Loucy (cell line): ENCODE results near the gene NUDT1.

ENCODE experiments used
- H2AFZ ChIP-seq: fragments of 200-600 bp; sonication (generic); 2 replicates; pipeline ENCODE4 v1.6.0; 2016; ENCODE audit warnings: antibody characterized with exemption, mild to moderate bottlenecking, low read length, moderate library complexity
- H3F3A ChIP-seq: fragments of 200-600 bp; 2 replicates; pipeline ENCODE4 v1.6.0; 2016; ENCODE audit warnings: antibody characterized with exemption, low read depth, mild to moderate bottlenecking
- H3K27me3 ChIP-seq: fragments of 200-600 bp; sonication (generic); 2 replicates; pipeline ENCODE4 v1.6.1; 2014; ENCODE audit warnings: low read length, mild to moderate bottlenecking; ENCODE audit not compliant: insufficient read depth, poor library complexity, severe bottlenecking
- H3K36me3 ChIP-seq: fragments of 200-600 bp; sonication (generic); 2 replicates; pipeline ENCODE4 v1.6.1; 2016; ENCODE audit warnings: low read length; ENCODE audit not compliant: insufficient read depth
- H3K4me1 ChIP-seq: fragments of 200-600 bp; sonication (generic); 2 replicates; pipeline ENCODE4 v1.5.1; 2014; ENCODE audit warnings: low read length, mild to moderate bottlenecking; ENCODE audit not compliant: insufficient read depth, poor library complexity, severe bottlenecking
- H3K4me2 ChIP-seq: fragments of 200-600 bp; sonication (generic); 2 replicates; pipeline ENCODE4 v1.6.0; 2014; ENCODE audit warnings: antibody characterized with exemption, low read length, low read depth, mild to moderate bottlenecking; ENCODE audit not compliant: poor library complexity, severe bottlenecking
- H3K4me3 ChIP-seq: fragments of 200-600 bp; sonication (generic); 2 replicates; pipeline ENCODE4 v1.5.1; 2014; ENCODE audit warnings: low read length, mild to moderate bottlenecking, mixed read lengths; ENCODE audit not compliant: poor library complexity, severe bottlenecking
- H3K79me2 ChIP-seq: fragments of 200-600 bp; sonication (generic); 2 replicates; pipeline ENCODE4 v1.6.1; 2014; ENCODE audit warnings: low read length; ENCODE audit not compliant: insufficient read depth
- H3K9ac ChIP-seq: fragments of 200-600 bp; sonication (generic); 2 replicates; pipeline ENCODE4 v1.6.0; 2014; ENCODE audit warnings: mild to moderate bottlenecking, low read depth, low read length, moderate library complexity; ENCODE audit not compliant: poor library complexity, severe bottlenecking
- H3K9me2 ChIP-seq: fragments of 200-600 bp; sonication (generic); replicated peaks from 2 replicates; pipeline ENCODE4 v1.6.1; 2016; ENCODE audit warnings: low read depth, low read length, mixed read lengths
- H3K9me3 ChIP-seq: fragments of 200-600 bp; sonication (generic); 2 replicates; pipeline ENCODE4 v1.6.1; 2014; ENCODE audit warnings: mild to moderate bottlenecking, antibody characterized with exemption, low read length, low read depth; ENCODE audit not compliant: insufficient read depth
- H4K20me1 ChIP-seq: fragments of 200-600 bp; sonication (generic); 2 replicates; pipeline ENCODE4 v1.6.0; 2014; ENCODE audit warnings: antibody characterized with exemption, low read length, mild to moderate bottlenecking; ENCODE audit not compliant: insufficient read depth, poor library complexity, severe bottlenecking
- EZH2phosphoT487 ChIP-seq: fragments of 200-600 bp; IDR thresholded peaks from 2 replicates; pipeline ENCODE4 v1.6.1; 2018; ENCODE audit warnings: antibody characterized with exemption, mild to moderate bottlenecking, moderate library complexity, borderline replicate concordance
- TF ChIP-seq, protein P1 (sequence below): fragments of 200-600 bp; sonication (generic); conservative IDR thresholded peaks from 2 replicates; pipeline ENCODE4 v1.5.1; 2014; ENCODE audit warnings: mild to moderate bottlenecking, antibody characterized with exemption, low read length

NUDT1 gene

DNA sequence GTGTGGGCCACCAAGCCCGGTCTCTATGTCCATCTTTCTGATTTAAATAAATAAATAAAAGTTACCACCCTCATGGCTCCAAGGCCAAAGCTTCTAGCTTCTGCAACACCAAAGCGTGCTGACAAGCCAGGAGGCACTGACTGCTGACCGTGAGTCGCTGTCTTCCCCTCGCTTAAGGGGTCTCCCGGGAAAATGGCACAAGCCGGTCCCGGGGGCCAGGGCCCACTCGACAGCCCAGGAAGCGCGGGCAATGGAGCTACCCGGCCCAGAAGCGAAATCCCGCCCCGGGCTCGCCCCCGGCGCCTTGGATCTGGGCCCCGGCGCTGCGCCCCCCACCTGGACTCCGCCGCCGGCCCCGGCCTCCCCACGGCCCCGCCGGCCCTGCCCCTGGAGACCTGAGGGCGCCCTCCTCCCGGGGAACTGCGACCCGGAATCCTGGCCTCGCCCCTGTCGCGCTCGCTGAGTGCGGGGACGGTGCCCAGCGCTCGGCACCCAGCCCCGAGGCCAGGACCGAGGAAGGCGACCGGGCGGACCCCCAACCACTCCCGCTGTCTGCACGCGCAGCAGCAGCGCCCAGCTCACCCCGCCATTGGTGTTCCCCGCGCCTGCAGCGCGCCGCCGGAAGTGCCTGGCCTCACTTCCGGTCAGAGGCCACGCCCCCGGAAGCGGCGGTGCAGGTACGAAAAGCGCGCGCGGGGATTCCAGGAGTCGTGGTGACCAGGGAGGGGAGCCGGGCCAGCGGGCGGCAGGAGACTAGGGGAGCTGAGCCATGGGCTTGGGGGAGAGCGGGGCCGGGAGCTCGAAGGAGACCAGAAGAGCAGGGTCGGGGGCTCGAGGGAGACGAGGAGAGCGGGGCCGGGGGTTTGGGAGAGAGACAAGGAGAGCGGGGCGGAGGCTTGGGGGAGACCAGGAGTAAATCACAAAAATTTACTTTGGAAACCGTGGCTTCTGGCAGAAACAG, at the start of gene NUDT1, which contains the start of gene MRM2:
TSS of gene NUDT1 (plus strand) at position 647 of the 961 bp plus-strand sequence. CDS start 2,349 bp downstream, outside the sequence.
TSS of gene MRM2 (minus strand) at position 626 of the 961 bp plus-strand sequence. CDS start at position 590, 36 bp downstream.
- Histone ChIP-seq H4K20me1 (peaks cover 17% of the 10 kb centered on the region), H3K4me1 (peaks cover 55% of the 10 kb centered on the region), H3K9me3 (no peaks in the 10 kb centered on the region), H2AFZ (peak within 1 kb of the TSS; percentile 79), H3K79me2 (peaks cover 76% of the 10 kb centered on the region), H3K4me2 (peak within 1 kb of the TSS; percentile 99), H3K36me3 (peaks cover 10% of the 10 kb centered on the region; the same call in 1 of the 2 replicates), H3K9ac (peak within 1 kb of the TSS; percentile 92), H3K9me2 (no peaks in the 10 kb centered on the region), H3K27me3 (no peaks in the 10 kb centered on the region), H3F3A (no peaks in the 10 kb centered on the region), H3K4me3 (peak within 1 kb of the TSS; percentile 99)
- TF ChIP-seq EZH2phosphoT487, result no peak
- TF ChIP-seq, protein P1, sequence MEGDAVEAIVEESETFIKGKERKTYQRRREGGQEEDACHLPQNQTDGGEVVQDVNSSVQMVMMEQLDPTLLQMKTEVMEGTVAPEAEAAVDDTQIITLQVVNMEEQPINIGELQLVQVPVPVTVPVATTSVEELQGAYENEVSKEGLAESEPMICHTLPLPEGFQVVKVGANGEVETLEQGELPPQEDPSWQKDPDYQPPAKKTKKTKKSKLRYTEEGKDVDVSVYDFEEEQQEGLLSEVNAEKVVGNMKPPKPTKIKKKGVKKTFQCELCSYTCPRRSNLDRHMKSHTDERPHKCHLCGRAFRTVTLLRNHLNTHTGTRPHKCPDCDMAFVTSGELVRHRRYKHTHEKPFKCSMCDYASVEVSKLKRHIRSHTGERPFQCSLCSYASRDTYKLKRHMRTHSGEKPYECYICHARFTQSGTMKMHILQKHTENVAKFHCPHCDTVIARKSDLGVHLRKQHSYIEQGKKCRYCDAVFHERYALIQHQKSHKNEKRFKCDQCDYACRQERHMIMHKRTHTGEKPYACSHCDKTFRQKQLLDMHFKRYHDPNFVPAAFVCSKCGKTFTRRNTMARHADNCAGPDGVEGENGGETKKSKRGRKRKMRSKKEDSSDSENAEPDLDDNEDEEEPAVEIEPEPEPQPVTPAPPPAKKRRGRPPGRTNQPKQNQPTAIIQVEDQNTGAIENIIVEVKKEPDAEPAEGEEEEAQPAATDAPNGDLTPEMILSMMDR, result no peak

DNA sequence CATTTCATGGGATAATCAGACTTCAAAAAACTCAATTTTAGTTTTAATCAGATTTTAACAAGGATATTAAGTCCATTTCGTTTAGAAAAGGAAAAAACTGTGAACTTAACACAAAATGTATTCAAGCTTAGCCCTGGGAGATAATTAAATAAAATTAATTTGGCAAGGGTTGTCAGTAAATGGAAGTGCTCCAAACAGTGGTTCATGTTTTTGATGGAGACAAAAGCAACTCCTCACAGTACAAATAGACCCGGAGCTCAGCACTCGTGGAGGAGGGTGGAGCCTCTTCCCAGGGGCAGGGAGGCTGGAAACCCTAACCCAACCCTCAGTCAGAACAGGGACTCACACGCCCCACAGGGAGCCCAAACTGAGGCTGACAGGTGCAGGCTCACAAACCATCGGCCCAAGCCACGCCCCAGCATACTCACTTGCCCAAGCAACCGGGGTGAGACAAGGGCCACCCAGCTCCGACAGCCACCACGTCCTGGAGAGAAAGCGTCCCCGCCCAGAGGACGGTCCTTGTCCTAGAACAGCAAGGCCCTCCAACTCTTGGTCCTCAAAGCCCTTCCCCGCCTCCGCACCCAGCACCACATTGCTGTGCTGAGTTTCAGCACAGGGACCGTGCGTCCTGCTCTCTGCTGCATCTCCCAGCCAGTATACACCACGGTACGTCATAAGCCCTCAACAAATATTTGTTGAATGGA, 49.0 kb upstream of the NUDT1 start:
- H3K4me1 ChIP-seq, result no peaks in the 10 kb centered on the region
- H3K4me3 ChIP-seq, result no peak overlapping the region
- peaks cover 8% of the 10 kb centered on the region; the same call in 1 of the 2 replicates for H3K9me3 ChIP-seq
- no peaks in the 10 kb centered on the region for H3F3A ChIP-seq
- no peaks in the 10 kb centered on the region for H3K9me2 ChIP-seq
- TF ChIP-seq EZH2phosphoT487, result no peak
- TF ChIP-seq, protein P1, result no peak
- H2AFZ ChIP-seq, result no peak overlapping the region
- H3K4me2 ChIP-seq, result no peak overlapping the region
- peaks cover 40% of the 10 kb centered on the region; the same call in 1 of the 2 replicates for H3K36me3 ChIP-seq
- H3K79me2 ChIP-seq, result peaks cover 20% of the 10 kb centered on the region; the same call in 1 of the 2 replicates
- H3K27me3 ChIP-seq, result no peaks in the 10 kb centered on the region
- H4K20me1 ChIP-seq, result no peaks in the 10 kb centered on the region
- H3K9ac ChIP-seq, result no peak overlapping the region

DNA sequence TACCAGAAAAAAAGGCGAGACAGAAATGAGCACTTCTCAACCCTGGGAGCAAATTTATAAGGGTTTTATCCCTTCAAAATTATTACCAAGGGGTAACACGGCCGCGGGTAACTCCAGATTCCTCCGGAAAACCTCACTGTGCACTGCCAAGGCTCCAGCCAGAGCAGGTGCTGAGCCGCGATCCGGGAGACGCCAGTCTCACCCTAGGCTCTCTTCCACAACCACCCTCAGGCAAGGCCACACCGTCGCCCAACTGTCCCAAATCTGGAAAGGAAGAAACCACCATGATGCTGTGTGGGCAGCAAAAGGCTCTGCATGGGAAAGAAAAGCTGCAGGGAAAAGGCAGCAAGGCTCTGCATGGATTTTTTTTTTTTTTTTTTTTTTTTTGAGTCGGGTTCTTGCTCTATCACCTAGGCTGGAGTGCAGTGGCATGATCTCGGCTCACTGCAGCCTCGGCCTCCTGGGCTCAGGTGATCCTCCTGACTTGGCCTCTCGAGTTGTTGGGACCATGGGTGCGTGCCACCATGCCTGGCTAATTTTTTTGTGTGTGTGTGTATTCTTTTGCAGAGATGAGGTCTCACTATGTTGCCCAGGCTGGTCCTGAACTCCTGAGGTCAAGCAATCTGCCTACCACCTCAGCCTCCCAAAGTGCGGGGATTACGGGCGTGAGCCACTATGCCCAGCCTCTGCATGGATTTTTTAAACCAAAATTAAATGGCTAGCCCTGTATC, 48.3 kb upstream of the NUDT1 start:
- H3K9me2 ChIP-seq, result no peaks in the 10 kb centered on the region
- no peak overlapping the region for H3K4me3 ChIP-seq
- no peaks in the 10 kb centered on the region for H3F3A ChIP-seq
- H3K9me3 ChIP-seq, result peaks cover 8% of the 10 kb centered on the region; the same call in 1 of the 2 replicates
- H3K79me2 ChIP-seq, result peaks cover 24% of the 10 kb centered on the region; the same call in 1 of the 2 replicates
- no peaks in the 10 kb centered on the region for H3K27me3 ChIP-seq
- H3K36me3 ChIP-seq, result peaks cover 40% of the 10 kb centered on the region; the same call in 1 of the 2 replicates
- no peak for TF ChIP-seq EZH2phosphoT487
- TF ChIP-seq, protein P1, result no peak
- H3K4me1 ChIP-seq, result no peaks in the 10 kb centered on the region
- H3K9ac ChIP-seq, result no peak overlapping the region
- H4K20me1 ChIP-seq, result no peaks in the 10 kb centered on the region
- no peak overlapping the region for H2AFZ ChIP-seq
- H3K4me2 ChIP-seq, result no peak overlapping the region
